Measurements from ENCODE around the gene SYN1.

Gene SYN1

GRCh38 chrX:47618923-47619485 is 653 bp downstream of the SYN1 start:
- H3K4me3 ChIP-seq (ENCODE audit: low read depth, low read length) = no peak overlapping the region
- ChIA-PET CTCF (interaction anchor here (0.6 kb wide), 1 partner anchor 21 kb away, joined by 3 read pairs; no protein-coding TSS in a partner anchor), POLR2A (no interaction called here)
- no peak for DNase-seq (ENCODE audit: low read depth, low spot score)
- TF ChIP-seq, protein P1, sequence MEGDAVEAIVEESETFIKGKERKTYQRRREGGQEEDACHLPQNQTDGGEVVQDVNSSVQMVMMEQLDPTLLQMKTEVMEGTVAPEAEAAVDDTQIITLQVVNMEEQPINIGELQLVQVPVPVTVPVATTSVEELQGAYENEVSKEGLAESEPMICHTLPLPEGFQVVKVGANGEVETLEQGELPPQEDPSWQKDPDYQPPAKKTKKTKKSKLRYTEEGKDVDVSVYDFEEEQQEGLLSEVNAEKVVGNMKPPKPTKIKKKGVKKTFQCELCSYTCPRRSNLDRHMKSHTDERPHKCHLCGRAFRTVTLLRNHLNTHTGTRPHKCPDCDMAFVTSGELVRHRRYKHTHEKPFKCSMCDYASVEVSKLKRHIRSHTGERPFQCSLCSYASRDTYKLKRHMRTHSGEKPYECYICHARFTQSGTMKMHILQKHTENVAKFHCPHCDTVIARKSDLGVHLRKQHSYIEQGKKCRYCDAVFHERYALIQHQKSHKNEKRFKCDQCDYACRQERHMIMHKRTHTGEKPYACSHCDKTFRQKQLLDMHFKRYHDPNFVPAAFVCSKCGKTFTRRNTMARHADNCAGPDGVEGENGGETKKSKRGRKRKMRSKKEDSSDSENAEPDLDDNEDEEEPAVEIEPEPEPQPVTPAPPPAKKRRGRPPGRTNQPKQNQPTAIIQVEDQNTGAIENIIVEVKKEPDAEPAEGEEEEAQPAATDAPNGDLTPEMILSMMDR (IDR thresholded peaks at IDR 0.05; ENCODE audit: insufficient read depth, low read length, missing control alignments) = no peak

- no peak for DNase-seq (ENCODE audit: low read depth, low spot score)
- no peak overlapping the region for H3K4me3 ChIP-seq (ENCODE audit: low read depth, low read length)
- ChIA-PET POLR2A (no interaction called here), CTCF (no interaction called here)
- TF ChIP-seq, protein P1 (IDR thresholded peaks at IDR 0.05; ENCODE audit: insufficient read depth, low read length, missing control alignments) = no peak
Measured at GRCh38 chrX:47614618-47615017, 5.0 kb downstream of the SYN1 start.

- DNase-seq (ENCODE audit: low read depth, low spot score) = no peak
- POLR2A ChIA-PET = no interaction called here
- CTCF ChIA-PET = interaction anchor here (1.3 kb wide), 1 partner anchor 72 kb away, joined by 3 read pairs; no protein-coding TSS in a partner anchor
- H3K4me3 ChIP-seq (ENCODE audit: low read depth, low read length) = no peak overlapping the region
- TF ChIP-seq, protein P1 (IDR thresholded peaks at IDR 0.05; ENCODE audit: insufficient read depth, low read length, missing control alignments) = no peak
Measured at GRCh38 chrX:47613082-47613481, 6.6 kb downstream of the SYN1 start.

DNA sequence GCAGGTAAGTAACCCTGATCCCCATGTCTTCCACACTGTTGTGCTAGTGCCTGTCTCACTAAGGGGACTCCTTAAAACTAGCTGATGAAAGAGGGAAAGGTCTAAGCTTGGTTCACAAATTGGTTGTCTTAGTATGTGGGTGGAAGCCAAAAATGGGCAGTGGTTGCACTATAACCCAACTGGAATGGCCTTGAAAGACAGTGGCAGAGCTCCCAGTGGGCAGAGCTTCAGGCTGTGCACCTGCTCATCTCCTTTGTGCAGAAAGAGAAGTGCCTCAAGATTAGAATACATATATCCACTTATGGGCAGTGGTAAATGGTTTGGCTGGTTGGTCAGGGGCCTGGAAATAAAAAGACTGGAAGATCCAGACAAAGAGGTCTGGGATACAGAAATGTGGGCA is 7.2 kb downstream of the SYN1 start:
- ChIA-PET CTCF (no interaction called here), POLR2A (no interaction called here)
- DNase-seq (ENCODE audit: low read depth, low spot score) = no peak
- H3K4me3 ChIP-seq (ENCODE audit: low read depth, low read length) = no peak overlapping the region
- TF ChIP-seq, protein P1 (IDR thresholded peaks at IDR 0.05; ENCODE audit: insufficient read depth, low read length, missing control alignments) = no peak

- no peak overlapping the region for H3K4me3 ChIP-seq (ENCODE audit: low read depth, low read length)
- CTCF ChIA-PET = no interaction called here
- TF ChIP-seq, protein P1 (IDR thresholded peaks at IDR 0.05; ENCODE audit: insufficient read depth, low read length, missing control alignments) = no peak
- POLR2A ChIA-PET = no interaction called here
- no peak for DNase-seq (ENCODE audit: low read depth, low spot score)
Measured at GRCh38 chrX:47611926-47612325, 7.7 kb downstream of the SYN1 start.

GRCh38 chrX:47611489-47611888 is 8.2 kb downstream of the SYN1 start:
- DNase-seq (ENCODE audit: low read depth, low spot score) = no peak
- CTCF ChIA-PET = no interaction called here
- TF ChIP-seq, protein P1 (IDR thresholded peaks at IDR 0.05; ENCODE audit: insufficient read depth, low read length, missing control alignments) = no peak
- POLR2A ChIA-PET = no interaction called here
- no peak overlapping the region for H3K4me3 ChIP-seq (ENCODE audit: low read depth, low read length)

All from AG04449 (cell line).